ENCODE results near the gene VWA1. TPM values are rescaled to one million over a fixed set of nuclear protein-coding genes. Genes with fewer than 3 reads are reported as not detected.
"Not testable (repeated sequence)": the region's sequence is repeated elsewhere in the genome, so short reads cannot be mapped to it uniquely, and the experiment has no call there.

Gene VWA1
- total and polyA plus RNA-seq, 4 donors, result 18.3 to 81.3 (median 32.2) TPM

GRCh38 chr1:1451696-1452364 lies 16.3 kb downstream of the VWA1 start (continued):
- TF ChIP-seq REST (IDR thresholded peaks at IDR 0.05), result no peak
- TF ChIP-seq YY1 (IDR thresholded peaks at IDR 0.05), result no peak
- no peak for TF ChIP-seq RAD21 (IDR thresholded peaks at IDR 0.05)
- no peak for TF ChIP-seq JUND (IDR thresholded peaks at IDR 0.05)

GRCh38 chr1:1452365-1452739 lies 16.9 kb downstream of the VWA1 start:
- H3K9ac ChIP-seq (ENCODE audit: low read depth in 1 of 2, low read length in 2 of 2); DNase-seq (ENCODE audit: low spot score); H3K27ac ChIP-seq (ENCODE audit: low read depth in 1 of 2, low read length in 2 of 2); H3K4me1 ChIP-seq (ENCODE audit: control insufficient read depth in 4 of 4, insufficient read depth in 4 of 4, low read length in 3 of 4); H3K36me3 ChIP-seq (ENCODE audit: control insufficient read depth in 4 of 4, insufficient read depth in 3 of 4, low read depth in 1 of 4, low read length in 3 of 4); H3K27me3 ChIP-seq (ENCODE audit: control insufficient read depth in 4 of 4, insufficient read depth in 4 of 4, low read length in 3 of 4); H3K4me3 ChIP-seq (ENCODE audit: low read depth in 1 of 3, low read length in 3 of 3); H3K9me3 ChIP-seq (ENCODE audit: control insufficient read depth in 4 of 4, low read length in 3 of 4): not testable (repeated sequence)
- 89% methylated on average over 8 of the region's 8 CpGs for WGBS

- no peaks in the 10 kb centered on the region for H3K9me3 ChIP-seq (ENCODE audit: control insufficient read depth in 4 of 4, low read length in 3 of 4)
- DNase-seq (ENCODE audit: low spot score), result no peak
- no peak for TF ChIP-seq JUND (IDR thresholded peaks at IDR 0.05)
- no peak for TF ChIP-seq SP1 (IDR thresholded peaks at IDR 0.05)
- TF ChIP-seq YY1 (IDR thresholded peaks at IDR 0.05), result no peak
- TF ChIP-seq GABPA (IDR thresholded peaks at IDR 0.05 in 1 of 2, conservative IDR thresholded peaks at IDR 0.05 in 1 of 2), result no peak
- TF ChIP-seq REST (IDR thresholded peaks at IDR 0.05), result no peak
- no peak for TF ChIP-seq NR2F2 (IDR thresholded peaks at IDR 0.05)
- no peak for TF ChIP-seq HNF4A (conservative IDR thresholded peaks at IDR 0.05)
- TF ChIP-seq CTCF (IDR thresholded peaks at IDR 0.05; ENCODE audit: low read depth, low read length, missing input control), result no peak
- no peak for TF ChIP-seq ATF3 (IDR thresholded peaks at IDR 0.05)
- TF ChIP-seq HNF4G (IDR thresholded peaks at IDR 0.05), result no peak
- 96% methylated on average over 16 of the region's 16 CpGs for WGBS
- no peaks in the 10 kb centered on the region for H3K27me3 ChIP-seq (ENCODE audit: control insufficient read depth in 4 of 4, insufficient read depth in 4 of 4, low read length in 3 of 4)
- H3K4me3 ChIP-seq (ENCODE audit: low read depth in 1 of 3, low read length in 3 of 3), result no peak overlapping the region
- peaks cover 0 to 5% (median 2%) of the 10 kb centered on the region in 4 donors for H3K4me1 ChIP-seq (ENCODE audit: control insufficient read depth in 4 of 4, insufficient read depth in 4 of 4, low read length in 3 of 4)
- H3K9ac ChIP-seq (ENCODE audit: low read depth in 1 of 2, low read length in 2 of 2), result no peak overlapping the region
- H3K36me3 ChIP-seq (ENCODE audit: control insufficient read depth in 4 of 4, insufficient read depth in 3 of 4, low read depth in 1 of 4, low read length in 3 of 4), result no peaks in the 10 kb centered on the region
- no peak overlapping the region for H3K27ac ChIP-seq (ENCODE audit: low read depth in 1 of 2, low read length in 2 of 2)
Measured at GRCh38 chr1:1452882-1453281, 17.4 kb downstream of the VWA1 start.

- 84% methylated on average over 36 of the region's 41 CpGs for WGBS
- not testable (repeated sequence) for DNase-seq (ENCODE audit: low spot score); H3K27ac ChIP-seq (ENCODE audit: low read depth in 1 of 2, low read length in 2 of 2); H3K4me1 ChIP-seq (ENCODE audit: control insufficient read depth in 4 of 4, insufficient read depth in 4 of 4, low read length in 3 of 4); H3K36me3 ChIP-seq (ENCODE audit: control insufficient read depth in 4 of 4, insufficient read depth in 3 of 4, low read depth in 1 of 4, low read length in 3 of 4); H3K9ac ChIP-seq (ENCODE audit: low read depth in 1 of 2, low read length in 2 of 2); H3K27me3 ChIP-seq (ENCODE audit: control insufficient read depth in 4 of 4, insufficient read depth in 4 of 4, low read length in 3 of 4); H3K4me3 ChIP-seq (ENCODE audit: low read depth in 1 of 3, low read length in 3 of 3); H3K9me3 ChIP-seq (ENCODE audit: control insufficient read depth in 4 of 4, low read length in 3 of 4)
Measured at GRCh38 chr1:1454286-1455056, 19.0 kb downstream of the VWA1 start.

Measured in liver (tissue), 9 donors.